ENCODE data around the gene RBM20. TPM values are rescaled to one million over a fixed set of nuclear protein-coding genes. Genes with fewer than 3 reads are reported as not detected.

Gene RBM20
- total RNA-seq, 1 experiment from 2014 or later, result 0.17 TPM

GRCh38 chr10:110822035-110822711 lies 178.0 kb downstream of the RBM20 start:
- no peak for TF ChIP-seq CTCF (conservative IDR thresholded peaks at IDR 0.05)
- H4K5ac ChIP-seq (ENCODE audit: insufficient read length, low read depth, low read length), result no peak overlapping the region
- no peak overlapping the region for H2AFZ ChIP-seq (ENCODE audit: low read length)
- H2BK12ac ChIP-seq (ENCODE audit: insufficient read length, low read depth, low read length), result peak overlapping the region; percentile 77
- no peaks in the 10 kb centered on the region for H3K23me2 ChIP-seq (ENCODE audit: insufficient read length, low read depth, low read length, poor library complexity, severe bottlenecking)
- no peak overlapping the region for H2BK20ac ChIP-seq (ENCODE audit: low read depth, low read length, poor library complexity, severe bottlenecking)
- Mint-ChIP-seq H3K4me3 (no peak overlapping the region), H3K27me3 (ENCODE audit: low read depth) (no peaks in the 10 kb centered on the region), H3K36me3 (ENCODE audit: insufficient read depth in 1 of 3, low read depth in 3 of 3) (no peaks in the 10 kb centered on the region), H3K4me1 (peaks cover 15 to 24% of the 10 kb centered on the region in 2 experiments), H3K9me3 (no peaks in the 10 kb centered on the region), H3K27ac (peak overlapping the region in 1 of 3 experiments; percentile 79; a peak in 3 of 7 replicates)
- no peak overlapping the region for H4K91ac ChIP-seq (ENCODE audit: insufficient read length, low read depth, low read length)
- no peak overlapping the region for H4K8ac ChIP-seq (replicated peaks; ENCODE audit: insufficient read length, low read depth, low read length)
- H2BK5ac ChIP-seq (ENCODE audit: insufficient read length, low read length), result no peak overlapping the region
- H3K4me2 ChIP-seq (ENCODE audit: insufficient read depth, insufficient read length, low read length), result no peak overlapping the region
- no peak overlapping the region for H3K23ac ChIP-seq (ENCODE audit: insufficient read length, low read depth, low read length)
- no peak overlapping the region; the same call in 1 of the 2 replicates for H3K4ac ChIP-seq (ENCODE audit: low read depth, low read length)
- H3K18ac ChIP-seq (ENCODE audit: insufficient read length, low read depth, low read length), result peak overlapping the region; percentile 85
- peak overlapping the region; percentile 2; the same call in 1 of the 2 replicates for H3K14ac ChIP-seq (ENCODE audit: insufficient read depth, low read length)
- H2BK15ac ChIP-seq (ENCODE audit: low read depth, low read length), result no peak overlapping the region
- no CpG with 5 or more reads among the region's 4 CpGs for WGBS (ENCODE audit: extremely low coverage, insufficient read length, low lambda C conversion rate)
- no peaks in the 10 kb centered on the region for H3K27me3 ChIP-seq (ENCODE audit: insufficient read depth, low read length)
- H2AK5ac ChIP-seq (ENCODE audit: insufficient read length, low read length), result no peak overlapping the region
- no peaks in the 10 kb centered on the region for H4K20me1 ChIP-seq (ENCODE audit: control insufficient read depth, insufficient read depth, insufficient read length)
- no peak overlapping the region for H3K56ac ChIP-seq (ENCODE audit: insufficient read length, low read depth, low read length)
- DNase-seq, result no peak
- no peaks in the 10 kb centered on the region for H3K79me2 ChIP-seq (ENCODE audit: insufficient read depth, low read length)
- no peak overlapping the region for H2BK120ac ChIP-seq (ENCODE audit: low read depth, low read length, poor library complexity, severe bottlenecking)
- H3K9me3 ChIP-seq (ENCODE audit: control insufficient read depth, low read depth, low read length), result no peaks in the 10 kb centered on the region
- no peaks in the 10 kb centered on the region; the same call in 1 of the 2 replicates for H3K4me1 ChIP-seq (ENCODE audit: insufficient read depth, low read length)
- H3K9ac ChIP-seq (ENCODE audit: extremely low read depth, insufficient read length, low read length), result no peak overlapping the region
- H3K79me1 ChIP-seq (ENCODE audit: insufficient read depth, low read depth, low read length, poor library complexity, severe bottlenecking), result no peaks in the 10 kb centered on the region
- no peak overlapping the region for H3T11ph ChIP-seq (ENCODE audit: low read length)
- H3K27ac ChIP-seq (ENCODE audit: insufficient read length, low read depth, low read length), result no peak overlapping the region
